HG03575 (cell line): Measurements from ENCODE around the gene SLC32A1.

Source experiments
- ATAC-seq: cut with Tn5 transposase; IDR thresholded peaks from one replicate; pipeline ENCODE4 v1.9.1; 2021; ENCODE audit not compliant: unreplicated experiment, insufficient number of reproducible peaks, low FRiP score; ENCODE audit errors: extremely low read depth

Gene SLC32A1

DNA sequence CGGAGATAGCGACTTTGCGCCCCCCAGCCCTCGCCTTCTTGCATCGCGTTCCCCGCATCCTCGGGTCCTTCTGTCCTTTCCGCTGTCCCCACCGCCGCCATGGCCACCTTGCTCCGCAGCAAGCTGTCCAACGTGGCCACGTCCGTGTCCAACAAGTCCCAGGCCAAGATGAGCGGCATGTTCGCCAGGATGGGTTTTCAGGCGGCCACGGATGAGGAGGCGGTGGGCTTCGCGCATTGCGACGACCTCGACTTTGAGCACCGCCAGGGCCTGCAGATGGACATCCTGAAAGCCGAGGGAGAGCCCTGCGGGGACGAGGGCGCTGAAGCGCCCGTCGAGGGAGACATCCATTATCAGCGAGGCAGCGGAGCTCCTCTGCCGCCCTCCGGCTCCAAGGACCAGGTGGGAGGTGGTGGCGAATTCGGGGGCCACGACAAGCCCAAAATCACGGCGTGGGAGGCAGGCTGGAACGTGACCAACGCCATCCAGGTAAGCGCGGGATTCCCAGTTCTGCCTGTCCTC, 401 bp downstream of the SLC32A1 start:
- ATAC-seq = no peak

DNA sequence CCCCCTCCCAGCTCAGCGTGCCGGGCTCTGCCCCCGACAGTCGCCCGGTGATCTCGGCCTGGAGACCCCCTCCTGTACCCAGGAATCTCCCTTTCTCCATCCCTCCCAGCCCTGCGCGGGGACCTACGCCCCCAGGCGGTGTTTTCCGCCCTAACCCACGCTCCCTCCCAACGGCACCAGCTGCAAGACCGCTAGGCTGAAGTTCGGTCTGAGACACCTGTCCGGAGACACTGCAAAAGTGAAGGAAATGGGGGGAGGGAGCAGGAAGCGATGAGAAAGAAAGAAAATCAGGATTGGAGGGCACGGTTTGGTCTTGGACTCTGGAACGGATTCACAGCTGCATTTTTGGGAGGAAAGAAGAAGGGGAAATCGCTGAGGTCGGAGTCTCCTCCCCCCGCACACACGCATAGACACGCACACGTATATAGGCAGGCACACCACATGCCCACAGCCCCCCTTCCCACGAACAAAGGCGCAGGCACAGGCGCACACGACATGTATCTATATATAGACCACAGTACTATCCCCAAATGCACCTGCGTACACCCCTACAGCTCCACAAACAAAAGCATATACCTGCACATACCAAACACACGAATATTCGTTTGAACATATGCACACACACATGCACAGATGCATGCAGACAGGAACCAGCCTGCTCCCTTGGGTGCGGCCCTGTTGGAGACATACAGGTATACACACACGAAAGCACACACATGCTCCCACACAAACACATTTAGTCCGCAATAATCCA, 1.0 kb downstream of the SLC32A1 start:
- no peak for ATAC-seq

DNA sequence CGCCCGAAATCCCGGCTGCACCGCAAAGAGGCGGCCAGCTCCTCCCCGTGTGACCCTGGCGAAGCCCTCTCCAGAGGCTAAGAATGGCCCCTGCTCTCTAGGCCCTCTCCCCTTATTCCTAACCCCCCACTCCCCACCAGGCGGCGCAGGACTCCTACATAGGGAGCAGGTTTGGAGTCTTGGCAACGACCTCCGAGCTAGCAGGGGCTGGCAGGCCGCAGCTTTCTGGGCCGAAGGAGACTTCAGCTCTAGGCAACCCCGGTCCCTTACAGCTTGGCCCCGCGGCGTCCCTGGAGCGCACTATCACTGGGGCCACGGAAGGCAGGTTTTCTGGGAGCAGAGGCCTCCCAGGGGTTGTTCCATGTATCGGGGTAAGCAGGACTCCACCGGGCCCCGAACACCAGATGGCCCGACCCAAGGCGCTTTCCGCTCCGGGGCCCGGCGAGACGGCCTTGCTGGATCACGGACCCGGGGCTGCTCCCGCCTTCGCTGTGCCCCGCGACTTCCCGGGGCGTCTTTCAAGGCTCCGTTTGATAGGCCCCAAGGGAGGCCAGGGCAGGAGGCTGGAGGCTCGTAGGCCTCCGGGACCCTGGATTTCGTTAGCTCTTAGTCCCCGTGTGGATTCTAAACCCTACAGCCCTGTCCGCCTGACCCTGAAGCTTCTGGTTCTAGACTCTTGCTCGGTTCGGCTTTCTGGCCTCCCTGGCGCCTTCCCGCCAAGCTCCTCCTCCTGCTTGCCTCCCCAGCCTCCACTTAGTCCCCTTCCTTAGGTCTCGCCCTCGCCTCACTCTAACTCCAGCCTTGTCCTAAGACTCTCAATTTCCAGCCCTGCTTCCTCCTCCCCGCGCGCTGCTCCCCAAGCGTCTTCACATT, 1.9 kb downstream of the SLC32A1 start:
- ATAC-seq = no peak

DNA sequence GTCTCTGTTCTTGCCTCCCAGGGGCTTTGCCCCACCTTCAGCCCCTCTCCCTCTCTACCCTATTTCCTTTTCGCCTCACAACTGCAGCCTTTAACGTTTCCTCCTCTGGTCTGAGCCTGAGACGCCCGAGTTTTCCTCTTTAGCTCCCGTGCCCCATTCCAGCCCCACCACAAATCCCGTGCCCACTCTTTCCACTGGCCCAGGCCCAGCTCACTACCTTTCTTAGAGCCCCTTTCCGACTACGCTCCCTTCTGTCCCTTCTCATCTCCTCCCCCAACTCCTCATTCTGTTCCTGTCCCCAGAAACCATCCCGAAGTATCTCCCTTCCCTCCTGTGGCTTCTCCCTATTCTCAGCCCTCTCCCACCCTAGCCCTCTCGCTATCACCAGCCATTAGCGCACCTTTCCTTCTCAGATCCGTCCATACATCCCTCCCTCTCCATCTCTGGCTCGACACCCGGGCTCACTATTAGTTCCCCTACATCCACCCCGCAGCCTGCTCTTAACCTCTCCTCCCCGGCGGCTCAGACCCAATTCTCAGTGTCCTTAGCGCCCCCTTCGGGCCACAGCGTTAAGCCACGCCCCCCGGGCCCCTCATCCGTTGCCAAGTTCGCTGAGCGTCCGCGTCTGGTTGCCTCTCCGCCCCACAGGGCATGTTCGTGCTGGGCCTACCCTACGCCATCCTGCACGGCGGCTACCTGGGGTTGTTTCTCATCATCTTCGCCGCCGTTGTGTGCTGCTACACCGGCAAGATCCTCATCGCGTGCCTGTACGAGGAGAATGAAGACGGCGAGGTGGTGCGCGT, 2.7 kb downstream of the SLC32A1 start:
- ATAC-seq = no peak

DNA sequence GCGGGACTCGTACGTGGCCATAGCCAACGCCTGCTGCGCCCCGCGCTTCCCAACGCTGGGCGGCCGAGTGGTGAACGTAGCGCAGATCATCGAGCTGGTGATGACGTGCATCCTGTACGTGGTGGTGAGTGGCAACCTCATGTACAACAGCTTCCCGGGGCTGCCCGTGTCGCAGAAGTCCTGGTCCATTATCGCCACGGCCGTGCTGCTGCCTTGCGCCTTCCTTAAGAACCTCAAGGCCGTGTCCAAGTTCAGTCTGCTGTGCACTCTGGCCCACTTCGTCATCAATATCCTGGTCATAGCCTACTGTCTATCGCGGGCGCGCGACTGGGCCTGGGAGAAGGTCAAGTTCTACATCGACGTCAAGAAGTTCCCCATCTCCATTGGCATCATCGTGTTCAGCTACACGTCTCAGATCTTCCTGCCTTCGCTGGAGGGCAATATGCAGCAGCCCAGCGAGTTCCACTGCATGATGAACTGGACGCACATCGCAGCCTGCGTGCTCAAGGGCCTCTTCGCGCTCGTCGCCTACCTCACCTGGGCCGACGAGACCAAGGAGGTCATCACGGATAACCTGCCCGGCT, 3.4 kb downstream of the SLC32A1 start:
- no peak for ATAC-seq

DNA sequence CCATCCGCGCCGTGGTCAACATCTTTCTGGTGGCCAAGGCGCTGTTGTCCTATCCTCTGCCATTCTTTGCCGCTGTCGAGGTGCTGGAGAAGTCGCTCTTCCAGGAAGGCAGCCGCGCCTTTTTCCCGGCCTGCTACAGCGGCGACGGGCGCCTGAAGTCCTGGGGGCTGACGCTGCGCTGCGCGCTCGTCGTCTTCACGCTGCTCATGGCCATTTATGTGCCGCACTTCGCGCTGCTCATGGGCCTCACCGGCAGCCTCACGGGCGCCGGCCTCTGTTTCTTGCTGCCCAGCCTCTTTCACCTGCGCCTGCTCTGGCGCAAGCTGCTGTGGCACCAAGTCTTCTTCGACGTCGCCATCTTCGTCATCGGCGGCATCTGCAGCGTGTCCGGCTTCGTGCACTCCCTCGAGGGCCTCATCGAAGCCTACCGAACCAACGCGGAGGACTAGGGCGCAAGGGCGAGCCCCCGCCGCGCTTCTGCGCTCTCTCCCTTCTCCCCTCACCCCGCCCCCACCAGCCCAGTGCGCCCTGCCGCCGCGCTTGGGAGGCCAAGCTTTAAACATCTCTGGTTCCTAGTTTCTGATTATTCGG, 4.0 kb downstream of the SLC32A1 start:
- no peak for ATAC-seq

DNA sequence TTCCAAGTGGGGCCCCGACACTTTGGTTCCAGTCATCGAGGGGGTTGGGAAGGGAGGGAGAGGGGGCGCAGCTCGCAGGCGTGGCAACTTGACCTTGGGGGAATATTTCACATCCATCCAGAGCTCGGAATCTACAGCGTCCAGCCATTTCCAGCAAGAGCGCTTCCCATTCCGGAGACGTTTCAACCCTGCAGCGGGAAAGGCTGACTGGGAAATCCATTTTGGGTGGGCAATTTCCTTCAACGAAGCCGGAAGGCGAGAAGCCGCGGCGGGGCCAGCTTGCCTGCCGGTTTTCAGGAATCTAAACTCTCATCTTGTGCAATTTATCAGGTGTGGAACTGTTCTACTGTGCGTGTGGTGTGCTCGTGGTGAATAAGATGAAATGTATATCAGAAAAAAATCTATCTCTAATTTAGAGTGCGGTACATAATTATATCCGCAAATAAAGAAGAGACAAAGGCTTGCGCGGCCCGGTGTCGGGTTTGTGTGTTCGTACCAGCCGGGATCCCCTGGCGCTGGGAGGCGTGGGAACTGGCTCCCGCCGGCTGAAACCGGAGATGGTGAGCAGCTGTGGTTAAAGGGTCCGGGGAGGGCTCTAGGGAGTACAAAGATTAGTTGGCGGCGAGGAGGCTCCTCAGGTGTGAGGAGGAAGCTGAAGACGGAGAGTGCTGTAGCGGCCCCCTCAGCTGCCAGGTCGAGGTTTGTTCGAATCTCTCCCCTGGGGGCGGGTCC, 4.8 kb downstream of the SLC32A1 start:
- ATAC-seq = no peak

DNA sequence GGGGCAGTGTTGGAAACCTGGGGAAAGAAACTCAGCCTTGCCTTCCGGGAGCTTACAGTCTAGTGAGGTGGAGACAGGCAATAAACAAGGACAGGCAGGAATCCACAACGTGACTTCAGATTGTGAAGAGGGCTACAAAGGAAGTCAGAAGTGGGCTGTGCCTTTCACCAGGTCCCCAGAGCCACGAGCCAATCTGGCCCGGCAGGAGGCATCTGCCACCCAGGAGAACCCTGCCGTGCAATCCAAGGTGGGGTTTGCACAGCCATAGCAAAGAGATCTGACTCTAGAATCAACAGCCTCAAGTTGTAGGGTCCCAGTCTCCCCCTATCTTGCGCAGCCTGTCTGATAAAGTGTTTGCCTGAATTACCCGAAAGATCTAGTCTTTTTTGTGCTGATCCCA, 5.5 kb downstream of the SLC32A1 start:
- ATAC-seq = no peak

DNA sequence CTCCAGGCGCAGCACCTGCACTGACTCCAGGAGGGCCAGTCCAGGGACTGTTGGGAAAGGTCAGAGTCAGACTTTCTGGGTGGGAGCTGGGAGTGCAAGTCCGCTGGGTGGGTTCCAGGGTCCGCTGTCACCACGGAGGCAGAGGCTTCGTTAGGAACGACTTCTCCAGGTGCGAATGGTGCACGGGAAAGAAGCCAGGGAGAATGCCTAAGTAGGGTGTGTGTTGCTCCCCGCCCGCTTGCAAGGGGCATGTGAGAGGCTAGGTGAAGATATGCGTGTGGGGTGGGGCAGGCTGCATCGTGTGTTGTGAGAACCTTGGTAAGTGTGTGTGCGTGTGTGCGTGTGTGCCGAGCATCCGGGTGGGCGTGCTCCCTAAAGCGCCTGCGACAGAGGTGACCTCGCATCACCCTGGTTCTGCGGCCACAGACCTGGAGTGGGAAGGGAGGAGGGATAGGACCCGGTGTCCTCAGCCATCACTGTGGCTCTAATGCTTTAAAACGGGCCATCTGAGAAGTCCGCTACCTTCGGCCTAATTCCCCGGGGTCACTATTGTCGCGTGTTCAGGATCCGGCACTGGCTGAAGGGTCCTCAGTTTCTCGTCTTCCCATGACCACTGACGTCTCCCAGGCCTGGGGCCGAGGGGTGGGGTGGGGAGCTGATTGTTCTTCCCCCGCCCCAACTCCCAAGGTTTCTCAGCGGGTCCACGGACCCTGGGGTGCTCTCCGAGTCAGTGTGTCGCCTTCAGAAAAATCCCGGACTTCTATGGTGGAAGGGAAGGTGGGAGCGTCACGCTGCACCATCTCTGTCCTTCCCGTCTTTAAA, 6.1 kb downstream of the SLC32A1 start:
- ATAC-seq = no peak

DNA sequence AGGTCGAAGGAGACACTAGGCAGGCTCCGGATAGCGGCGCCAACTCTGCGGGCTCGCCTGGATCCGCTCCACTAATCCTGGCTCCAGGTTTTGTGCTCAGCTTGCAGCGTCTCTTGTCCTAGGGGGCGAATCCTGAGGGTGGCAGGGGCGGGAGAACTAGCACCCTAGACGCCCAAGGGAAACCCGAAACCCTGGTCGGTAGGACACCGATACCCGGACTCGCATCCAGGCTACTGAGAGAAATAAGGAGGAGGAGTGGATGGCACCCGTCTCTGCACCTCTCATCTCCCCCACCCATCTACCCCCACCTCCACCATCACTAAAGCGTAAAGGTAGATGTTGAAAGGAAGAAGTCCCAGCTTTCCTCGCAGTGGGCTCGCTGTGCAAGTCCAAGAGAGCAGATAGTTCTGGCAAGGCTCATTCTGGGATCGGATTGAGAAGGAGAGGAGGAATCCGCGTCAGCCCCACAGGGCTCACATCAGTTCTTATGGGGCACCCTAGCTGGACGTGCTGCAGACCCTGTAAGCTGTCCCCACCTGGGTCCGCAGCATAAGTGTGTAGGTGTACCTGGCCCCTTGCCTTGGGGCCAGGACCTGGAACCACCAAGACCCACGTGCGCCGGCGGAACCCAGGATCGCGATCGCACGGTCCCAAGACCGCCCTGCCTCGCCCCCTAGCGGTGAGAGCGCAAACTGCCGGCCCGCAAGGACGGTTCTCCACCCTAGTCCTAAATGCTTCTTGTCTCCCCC, 6.9 kb downstream of the SLC32A1 start:
- no peak for ATAC-seq

DNA sequence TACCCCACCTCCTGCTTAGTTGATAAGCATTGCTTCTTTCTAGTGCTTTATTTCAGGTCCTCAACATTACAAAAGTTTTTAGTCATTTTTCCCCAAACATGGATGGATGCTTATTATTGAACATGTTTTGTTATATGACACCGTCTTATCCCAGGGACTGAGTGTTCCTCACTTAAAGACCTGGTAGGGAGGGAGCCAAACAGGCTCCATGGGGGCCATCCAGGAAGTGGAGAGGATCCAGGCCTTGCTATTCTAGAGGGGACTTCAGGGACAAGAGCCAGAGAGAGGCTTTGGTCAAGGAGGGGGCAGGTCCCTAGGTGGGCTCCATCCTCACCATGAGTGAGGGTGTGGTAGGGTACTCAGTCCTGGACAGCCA, 7.4 kb downstream of the SLC32A1 start:
- ATAC-seq = no peak

DNA sequence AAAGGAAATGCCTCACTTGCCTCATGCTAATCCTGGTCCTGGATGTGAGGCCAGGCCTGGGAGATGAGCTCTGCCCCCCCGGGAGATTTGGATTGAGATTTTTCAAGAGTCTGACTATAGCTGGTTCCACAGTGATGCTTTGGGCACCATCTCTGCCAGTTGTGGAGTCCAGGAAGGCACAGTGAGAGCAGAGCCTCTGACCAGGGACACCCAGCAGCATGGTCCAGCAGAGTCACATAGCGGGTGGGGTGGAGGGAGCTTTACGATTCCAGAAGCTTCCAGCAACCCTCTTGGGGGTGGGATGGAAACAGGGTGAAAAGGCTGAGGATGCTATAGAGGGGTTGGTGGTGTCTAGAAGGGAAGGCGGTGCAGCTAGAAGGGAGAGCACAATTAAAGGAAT, 8.7 kb downstream of the SLC32A1 start:
- ATAC-seq = no peak

DNA sequence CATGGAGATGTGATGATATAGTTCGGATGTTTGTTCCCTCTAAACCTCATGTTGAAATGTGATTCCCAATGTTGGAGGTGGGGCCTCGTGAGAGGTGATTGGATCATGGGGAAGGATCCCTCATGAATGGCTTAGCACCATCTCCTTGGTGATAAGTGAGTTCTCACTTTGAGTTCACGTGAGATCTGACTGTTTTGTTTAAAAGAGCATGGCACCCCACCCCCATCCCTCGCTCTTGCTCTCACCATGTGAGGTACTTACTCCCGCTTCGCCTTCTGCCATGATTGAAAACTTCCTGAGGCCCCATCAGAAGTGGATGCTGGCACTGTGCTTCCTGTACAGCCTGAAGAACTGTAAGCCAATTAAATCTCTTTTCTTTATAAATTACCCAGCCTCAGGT, 10.9 kb downstream of the SLC32A1 start:
- no peak for ATAC-seq

DNA sequence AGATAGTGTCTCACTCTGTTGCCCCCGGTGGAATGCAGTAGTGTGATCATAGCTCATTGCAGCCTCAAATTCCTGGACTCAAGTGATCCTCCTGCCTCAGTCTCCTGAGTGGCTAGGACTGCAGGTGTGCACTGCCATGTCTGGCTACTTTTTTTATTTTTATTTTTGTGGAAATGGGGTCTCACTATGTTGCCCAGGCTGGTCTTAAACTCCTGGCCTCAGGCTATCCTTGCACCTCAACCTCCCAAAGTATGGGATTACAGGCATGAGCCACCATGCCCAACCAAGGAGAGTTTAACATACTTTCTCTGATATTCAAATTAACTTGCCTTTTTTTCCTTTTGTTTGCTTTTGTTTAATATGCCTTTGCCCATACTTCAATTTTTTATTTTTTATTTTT, 13.6 kb downstream of the SLC32A1 start:
- no peak for ATAC-seq

DNA sequence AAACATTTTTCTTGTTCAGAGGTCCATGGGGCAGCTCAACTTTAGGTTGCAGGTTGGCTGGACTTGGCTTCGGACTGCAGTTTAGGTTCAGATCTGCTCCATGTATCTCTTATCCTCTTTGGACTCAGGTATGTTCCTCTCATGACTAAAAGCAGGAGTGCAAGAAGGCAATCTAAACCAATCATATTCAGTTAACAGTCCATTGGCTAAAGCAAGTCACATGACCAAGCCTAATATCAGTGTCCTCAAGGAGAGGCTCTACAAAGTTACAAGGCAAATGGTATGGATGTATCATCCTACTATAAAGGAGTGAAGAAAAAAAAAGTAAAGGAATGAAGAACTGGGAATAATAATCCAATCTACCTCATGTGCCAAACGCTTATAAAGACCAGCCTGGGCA, 21.5 kb downstream of the SLC32A1 start:
- ATAC-seq = no peak

DNA sequence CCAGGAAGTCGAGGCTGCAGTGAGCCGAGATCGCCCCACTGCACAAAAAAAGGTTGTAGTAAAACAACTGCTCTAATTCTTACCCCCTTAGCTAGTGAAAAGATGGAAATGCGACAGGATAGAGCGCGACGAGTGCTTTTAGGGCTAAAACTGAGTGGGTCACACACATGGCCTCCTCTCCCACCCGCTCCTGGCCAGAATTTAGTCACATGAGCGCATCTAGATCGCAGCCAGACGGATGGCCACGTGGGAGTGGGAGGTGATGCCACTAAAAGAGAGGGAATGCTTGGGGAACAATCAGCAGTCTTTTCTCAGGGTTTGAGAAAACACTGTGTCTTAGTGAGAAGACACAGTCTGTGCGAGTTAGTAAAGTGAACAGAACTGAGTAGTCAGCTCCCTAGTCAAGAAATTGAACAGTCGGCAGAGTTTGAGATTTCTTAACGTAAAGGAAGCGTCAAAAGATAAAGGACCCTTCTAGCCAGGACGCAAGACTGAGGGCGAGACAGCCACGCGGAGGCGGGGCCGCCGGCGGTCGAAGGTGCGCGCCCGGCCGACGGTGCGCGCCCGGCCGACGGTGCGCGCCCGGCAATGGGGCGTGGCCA, 23.3 kb downstream of the SLC32A1 start:
- no peak for ATAC-seq
